ENCODE results near the gene SOS2.

The SOS2 gene

GRCh38 chr14:50231475-50232275 lies at the start of gene SOS2:
Gene SOS2 (minus strand): TSS chr14:50231578. CDS start chr14:50231283, 295 bp downstream.
- DNase-seq (ENCODE audit: low read depth in 2 of 2), result peak; percentile 65 to 75

- no peak for DNase-seq (ENCODE audit: low read depth in 2 of 2)
These were observed 41.1 kb upstream of the SOS2 start for GRCh38 chr14:50272498-50272897.

- DNase-seq (ENCODE audit: low read depth in 2 of 2), result no peak
These were observed 39.6 kb upstream of the SOS2 start for GRCh38 chr14:50270932-50271331.

- no peak for DNase-seq (ENCODE audit: low read depth in 2 of 2)
These were observed 33.7 kb upstream of the SOS2 start for GRCh38 chr14:50265029-50265428.

GRCh38 chr14:50263321-50263720 lies 31.9 kb upstream of the SOS2 start:
- DNase-seq (ENCODE audit: low read depth in 2 of 2), result no peak

GRCh38 chr14:50262865-50263264 lies 31.5 kb upstream of the SOS2 start:
- no peak for DNase-seq (ENCODE audit: low read depth in 2 of 2)

- no peak for DNase-seq (ENCODE audit: low read depth in 2 of 2)
These were observed 29.1 kb upstream of the SOS2 start for GRCh38 chr14:50260511-50260910.

- no peak for DNase-seq (ENCODE audit: low read depth in 2 of 2)
These were observed 28.7 kb upstream of the SOS2 start for GRCh38 chr14:50260072-50260471.

GRCh38 chr14:50257732-50258131 lies 26.4 kb upstream of the SOS2 start:
- no peak for DNase-seq (ENCODE audit: low read depth in 2 of 2)

GRCh38 chr14:50254248-50254647 lies 22.9 kb upstream of the SOS2 start:
- DNase-seq (ENCODE audit: low read depth in 2 of 2), result no peak

- no peak for DNase-seq (ENCODE audit: low read depth in 2 of 2)
These were observed 17.9 kb upstream of the SOS2 start for GRCh38 chr14:50249136-50249775.

- no peak for DNase-seq (ENCODE audit: low read depth in 2 of 2)
These were observed 15.9 kb upstream of the SOS2 start for GRCh38 chr14:50247245-50247644.

- DNase-seq (ENCODE audit: low read depth in 2 of 2), result no peak
These were observed 11.4 kb upstream of the SOS2 start for GRCh38 chr14:50242566-50243310.

GRCh38 chr14:50242096-50242495 lies 10.7 kb upstream of the SOS2 start:
- DNase-seq (ENCODE audit: low read depth in 2 of 2), result no peak

- DNase-seq (ENCODE audit: low read depth in 2 of 2), result no peak
These were observed 6.0 kb upstream of the SOS2 start for GRCh38 chr14:50237427-50237826.

- DNase-seq (ENCODE audit: low read depth in 2 of 2), result no peak
These were observed 2.5 kb upstream of the SOS2 start for GRCh38 chr14:50233951-50234250.

GRCh38 chr14:50233166-50233950 lies 2.0 kb upstream of the SOS2 start:
- peak in 1 of 2 donors; percentile 16 for DNase-seq (ENCODE audit: low read depth in 2 of 2)

- no peak for DNase-seq (ENCODE audit: low read depth in 2 of 2)
These were observed 881 bp upstream of the SOS2 start for GRCh38 chr14:50232276-50232642.

GRCh38 chr14:50230701-50231474 lies 490 bp downstream of the SOS2 start:
- DNase-seq (ENCODE audit: low read depth in 2 of 2), result peak; percentile 10 to 22

GRCh38 chr14:50230401-50230700 lies 1.0 kb downstream of the SOS2 start:
- DNase-seq (ENCODE audit: low read depth in 2 of 2), result no peak

GRCh38 chr14:50229681-50230080 lies 1.7 kb downstream of the SOS2 start:
- DNase-seq (ENCODE audit: low read depth in 2 of 2), result no peak

- DNase-seq (ENCODE audit: low read depth in 2 of 2), result no peak
These were observed 3.1 kb downstream of the SOS2 start for GRCh38 chr14:50228313-50228712.

Data from stimulated activated CD4-positive, alpha-beta T cell treated with anti-CD3 and anti-CD28 coated beads, Interleukin-4, amount 100 ng/mL, for 48 hours (primary cell).